Cardiac fibroblast (primary cell): ENCODE data around the gene CMTM4.

Source experiments
- DNase-seq, 2 donors: peaks; one replicate each; pipeline versions ENCODE4 v3.0.0 to v3.0.0-alpha.2; 2010; ENCODE audit warnings: low read depth in 2 of 2
- H3K4me3 ChIP-seq, 2 donors: replicated peaks in 1 of 2; 1 replicate in 1 of 2; 2 replicates in 1 of 2; pipeline ENCODE4 v1.5.1; 2011; ENCODE audit warnings: low read depth in 2 of 2, low read length in 2 of 2, mild to moderate bottlenecking in 2 of 2, moderate library complexity in 1 of 2
- CTCF ChIP-seq: IDR thresholded peaks from one replicate; pipeline ENCODE4 v1.5.1; 2011; ENCODE audit warnings: low read depth, mild to moderate bottlenecking, low read length, inconsistent platforms

Gene CMTM4

GRCh38 chr16:66604376-66605176, 92.0 kb downstream of the CMTM4 start, which contains the start of gene CMTM3:
TSS of gene CMTM3 (plus strand) at chr16:66604704. CDS start at chr16:66604806, 102 bp downstream.
- DNase-seq = peak; percentile 68 to 72
- H3K4me3 ChIP-seq = peak within 1 kb of the TSS; percentile 64 to 73
- peak; percentile 61 for TF ChIP-seq CTCF

GRCh38 chr16:66603537-66604375, 92.8 kb downstream of the CMTM4 start:
- peak overlapping the region; percentile 64 to 73 for H3K4me3 ChIP-seq
- peak; percentile 57 to 70 for DNase-seq
- TF ChIP-seq CTCF = no peak

- no peak overlapping the region for H3K4me3 ChIP-seq
- no peak for DNase-seq
- TF ChIP-seq CTCF = no peak
These were observed 95.1 kb downstream of the CMTM4 start for GRCh38 chr16:66601471-66601870.

- DNase-seq = no peak
- TF ChIP-seq CTCF = no peak
- no peak overlapping the region for H3K4me3 ChIP-seq
These were observed 96.1 kb downstream of the CMTM4 start for GRCh38 chr16:66600477-66600876.

- no peak for TF ChIP-seq CTCF
- no peak overlapping the region for H3K4me3 ChIP-seq
- no peak for DNase-seq
These were observed 96.8 kb downstream of the CMTM4 start for GRCh38 chr16:66599726-66600125.

GRCh38 chr16:66598111-66598510, 98.4 kb downstream of the CMTM4 start:
- H3K4me3 ChIP-seq = no peak overlapping the region
- TF ChIP-seq CTCF = no peak
- DNase-seq = no peak
